ENCODE results near the gene ZC3H6. TPM values are rescaled to one million over a fixed set of nuclear protein-coding genes. Genes with fewer than 3 reads are reported as not detected.

The ZC3H6 gene
- total RNA-seq, 2 experiments from 2014 or later, result 14.0 to 14.8 TPM

GRCh38 chr2:112317303-112318158 is 42.1 kb downstream of the ZC3H6 start:
- H3K4me3 Mint-ChIP-seq, result no peak overlapping the region
- no peak overlapping the region for H3K27ac Mint-ChIP-seq
- no peaks in the 10 kb centered on the region for H3K9me3 Mint-ChIP-seq
- no peaks in the 10 kb centered on the region for H3K4me1 Mint-ChIP-seq
- H3K27me3 Mint-ChIP-seq, result no peaks in the 10 kb centered on the region
- peaks cover 9% of the 10 kb centered on the region for H3K36me3 Mint-ChIP-seq (ENCODE audit: low read depth)
- DNase-seq, result no peak
- POLR2A ChIA-PET, result no interaction called here
- CTCF ChIA-PET, result no interaction called here

GRCh38 chr2:112318515-112318914 is 43.1 kb downstream of the ZC3H6 start:
- Mint-ChIP-seq H3K27ac (no peak overlapping the region), H3K4me1 (no peaks in the 10 kb centered on the region), H3K4me3 (no peak overlapping the region), H3K36me3 (ENCODE audit: low read depth) (peaks cover 6% of the 10 kb centered on the region), H3K27me3 (no peaks in the 10 kb centered on the region), H3K9me3 (no peaks in the 10 kb centered on the region)
- ChIA-PET POLR2A (no interaction called here), CTCF (no interaction called here)
- DNase-seq, result no peak

- Mint-ChIP-seq H3K36me3 (ENCODE audit: low read depth) (peaks cover 15% of the 10 kb centered on the region), H3K9me3 (no peaks in the 10 kb centered on the region), H3K4me1 (no peaks in the 10 kb centered on the region), H3K27me3 (no peaks in the 10 kb centered on the region), H3K4me3 (no peak overlapping the region), H3K27ac (no peak overlapping the region)
- no peak for DNase-seq
- POLR2A ChIA-PET, result no interaction called here
- CTCF ChIA-PET, result no interaction called here
These were observed 46.3 kb downstream of the ZC3H6 start for GRCh38 chr2:112321375-112322320.

- no peak overlapping the region for H3K27ac Mint-ChIP-seq
- H3K4me3 Mint-ChIP-seq, result no peak overlapping the region
- POLR2A ChIA-PET, result no interaction called here
- peaks cover 18% of the 10 kb centered on the region for H3K36me3 Mint-ChIP-seq (ENCODE audit: low read depth)
- no peaks in the 10 kb centered on the region for H3K27me3 Mint-ChIP-seq
- DNase-seq, result no peak
- CTCF ChIA-PET, result no interaction called here
- H3K4me1 Mint-ChIP-seq, result no peaks in the 10 kb centered on the region
- H3K9me3 Mint-ChIP-seq, result no peaks in the 10 kb centered on the region
These were observed 47.5 kb downstream of the ZC3H6 start for GRCh38 chr2:112322919-112323318.

- Mint-ChIP-seq H3K36me3 (ENCODE audit: low read depth) (peaks cover 11% of the 10 kb centered on the region), H3K27ac (no peak overlapping the region), H3K4me3 (no peak overlapping the region), H3K4me1 (no peaks in the 10 kb centered on the region), H3K27me3 (no peaks in the 10 kb centered on the region), H3K9me3 (no peaks in the 10 kb centered on the region)
- ChIA-PET POLR2A (no interaction called here), CTCF (interaction anchor here (0.6 kb wide), 1 partner anchor 171 kb away, joined by 4 read pairs; no protein-coding TSS in a partner anchor)
- DNase-seq, result no peak
These were observed 56.8 kb downstream of the ZC3H6 start for GRCh38 chr2:112332123-112332696.

- POLR2A ChIA-PET, result no interaction called here
- no peak overlapping the region for H3K4me3 Mint-ChIP-seq
- no peak for DNase-seq
These were observed 60.2 kb downstream of the ZC3H6 start for GRCh38 chr2:112335600-112335999.

GRCh38 chr2:112339986-112340385 is 64.6 kb downstream of the ZC3H6 start:
- ChIA-PET POLR2A (no interaction called here), CTCF (no interaction called here)
- H3K36me3 Mint-ChIP-seq (ENCODE audit: low read depth), result no peaks in the 10 kb centered on the region
- H3K27me3 Mint-ChIP-seq, result peaks cover 4% of the 10 kb centered on the region
- DNase-seq, result no peak
- H3K9me3 Mint-ChIP-seq, result no peaks in the 10 kb centered on the region
- H3K27ac Mint-ChIP-seq, result no peak overlapping the region
- H3K4me1 Mint-ChIP-seq, result peaks cover 10% of the 10 kb centered on the region
- H3K4me3 Mint-ChIP-seq, result no peak overlapping the region

More at GRCh38 chr2:112335600-112335999, 60.2 kb downstream of the ZC3H6 start:
- CTCF ChIA-PET, result interaction anchor here (1.3 kb wide), 1 partner anchor 47 kb away, joined by 3 read pairs; no protein-coding TSS in a partner anchor
- Mint-ChIP-seq H3K4me1 (no peaks in the 10 kb centered on the region), H3K27me3 (no peaks in the 10 kb centered on the region), H3K9me3 (no peaks in the 10 kb centered on the region), H3K27ac (no peak overlapping the region), H3K36me3 (ENCODE audit: low read depth) (peaks cover 6% of the 10 kb centered on the region)

GRCh38 chr2:112340475-112341267 is 65.3 kb downstream of the ZC3H6 start:
- CTCF ChIA-PET, result no interaction called here
- H3K27me3 Mint-ChIP-seq, result peaks cover 4% of the 10 kb centered on the region
- peaks cover 10% of the 10 kb centered on the region for H3K4me1 Mint-ChIP-seq
- no peaks in the 10 kb centered on the region for H3K9me3 Mint-ChIP-seq
- no peaks in the 10 kb centered on the region for H3K36me3 Mint-ChIP-seq (ENCODE audit: low read depth)
- POLR2A ChIA-PET, result no interaction called here
- no peak overlapping the region for H3K27ac Mint-ChIP-seq
- no peak overlapping the region for H3K4me3 Mint-ChIP-seq
- DNase-seq, result no peak

- Mint-ChIP-seq H3K4me1 (peaks cover 10% of the 10 kb centered on the region), H3K27ac (no peak overlapping the region), H3K9me3 (peaks cover 2% of the 10 kb centered on the region), H3K4me3 (no peak overlapping the region), H3K27me3 (peaks cover 4% of the 10 kb centered on the region), H3K36me3 (ENCODE audit: low read depth) (no peaks in the 10 kb centered on the region)
- CTCF ChIA-PET, result interaction anchor here (0.7 kb wide), 1 partner anchor 290 kb away, joined by 4 read pairs; no protein-coding TSS in a partner anchor
- no peak for DNase-seq
- POLR2A ChIA-PET, result no interaction called here
These were observed 66.7 kb downstream of the ZC3H6 start for GRCh38 chr2:112342067-112342550.

GRCh38 chr2:112343827-112344585 is 68.6 kb downstream of the ZC3H6 start:
- H3K27ac Mint-ChIP-seq, result no peak overlapping the region
- peaks cover 10% of the 10 kb centered on the region for H3K4me1 Mint-ChIP-seq
- ChIA-PET POLR2A (no interaction called here), CTCF (interaction anchor here (0.5 to 1.9 kb wide), 3 partner anchors 15 to 72 kb away, joined by 3 to 4 read pairs (median 3); no protein-coding TSS in a partner anchor)
- H3K4me3 Mint-ChIP-seq, result no peak overlapping the region
- no peaks in the 10 kb centered on the region for H3K36me3 Mint-ChIP-seq (ENCODE audit: low read depth)
- no peak for DNase-seq
- peaks cover 4% of the 10 kb centered on the region for H3K27me3 Mint-ChIP-seq
- peaks cover 2% of the 10 kb centered on the region for H3K9me3 Mint-ChIP-seq

- H3K27me3 Mint-ChIP-seq, result peaks cover 4% of the 10 kb centered on the region
- CTCF ChIA-PET, result interaction anchor here (0.6 kb wide), 1 partner anchor 275 kb away, joined by 5 read pairs; no protein-coding TSS in a partner anchor
These were observed 69.9 kb downstream of the ZC3H6 start for GRCh38 chr2:112345030-112346027.

More at GRCh38 chr2:112345030-112346027, 69.9 kb downstream of the ZC3H6 start:
- Mint-ChIP-seq H3K27ac (no peak overlapping the region), H3K4me1 (peaks cover 10% of the 10 kb centered on the region), H3K36me3 (ENCODE audit: low read depth) (no peaks in the 10 kb centered on the region), H3K4me3 (no peak overlapping the region), H3K9me3 (peaks cover 2% of the 10 kb centered on the region)
- DNase-seq, result no peak
- POLR2A ChIA-PET, result interaction anchor here (0.5 kb wide), 1 partner anchor 14 kb away, joined by 5 read pairs; no protein-coding TSS in a partner anchor

Data from activated CD4-positive, alpha-beta T cell treated with anti-CD3 and anti-CD28 coated beads, Interleukin-2, amount 10 ng/mL, durations not matched to agents 7 days and 5 days (primary cell).